H1 (cell line): ENCODE measurements around the gene RNF6. TPM values are rescaled to one million over a fixed set of nuclear protein-coding genes. Genes with fewer than 3 reads are reported as not detected.

ENCODE experiments used
- CTCF ChIA-PET: fragments of 300-600 bp; sonication (Branson Sonifier 250); formaldehyde crosslinking; loops from one replicate; lab custom pipeline; 2021; ENCODE audit not compliant: partially characterized antibody; lab: Charles Lee
- POLR2A ChIA-PET: fragments of 300-600 bp; sonication (Branson Sonifier 250); formaldehyde crosslinking; loops from one replicate; lab custom pipeline; 2021; ENCODE audit warnings: inconsistent platforms; ENCODE audit not compliant: partially characterized antibody; lab: Charles Lee
- DNase-seq, 2 experiments: peaks; one replicate each; pipeline versions ENCODE4 v3.0.0 to v3.0.0-alpha.2; 2010 to 2022; ENCODE audit warnings: low spot score in 2 of 2, low read depth in 1 of 2, mixed read lengths in 1 of 2
- FAIRE-seq: peaks from 2 replicates; lab custom pipeline; 2011; peaks lifted over from hg19 to GRCh38; lab: Jason Lieb, UNC
- H2AFZ ChIP-seq: 2 replicates; pipeline ENCODE4 v1.8.1; 2012; ENCODE audit warnings: low read length, inconsistent platforms
- H2AK5ac ChIP-seq: 2 replicates; pipeline ENCODE4 v1.6.1; 2013; ENCODE audit warnings: low read depth, low read length
- H2BK120ac ChIP-seq: replicated peaks from 2 replicates; pipeline ENCODE3; 2013; ENCODE audit warnings: low read depth, low read length, inconsistent platforms
- H2BK12ac ChIP-seq: 2 replicates; pipeline ENCODE4 v1.6.1; 2013; ENCODE audit warnings: low read depth, low read length
- H2BK15ac ChIP-seq: 2 replicates; pipeline ENCODE4 v1.6.1; 2013; ENCODE audit warnings: low read length
- H2BK20ac ChIP-seq: 2 replicates; pipeline ENCODE4 v1.6.1; 2013; ENCODE audit warnings: low read length
- H2BK5ac ChIP-seq: 2 replicates; pipeline ENCODE4 v1.6.1; 2013; ENCODE audit warnings: low read depth, low read length
- H3K14ac ChIP-seq: 2 replicates; pipeline ENCODE4 v1.6.1; 2013; ENCODE audit warnings: inconsistent platforms; ENCODE audit not compliant: insufficient read length
- H3K18ac ChIP-seq: 2 replicates; pipeline ENCODE4 v1.6.1; 2013; ENCODE audit warnings: low read length; ENCODE audit errors: extremely low read depth
- H3K23ac ChIP-seq: 2 replicates; pipeline ENCODE4 v1.6.1; 2013; ENCODE audit warnings: inconsistent platforms; ENCODE audit not compliant: insufficient read length
- H3K23me2 ChIP-seq: 2 replicates; pipeline ENCODE4 v1.6.1; 2013; ENCODE audit warnings: low read depth, low read length
- H3K27ac ChIP-seq: 2 replicates; pipeline ENCODE4 v1.6.1; 2011; ENCODE audit warnings: low read depth, low read length, inconsistent platforms
- H3K27me3 ChIP-seq, 4 experiments: replicated peaks in 1 of 4; 1 replicate in 1 of 4; 2 replicates in 3 of 4; pipeline versions ENCODE4 v1.6.1 to v1.8.1; 2011 to 2013; ENCODE audit warnings: low read length in 3 of 4, mild to moderate bottlenecking in 3 of 4, inconsistent platforms in 2 of 4, mixed read lengths in 2 of 4, moderate library complexity in 1 of 4; ENCODE audit not compliant: control insufficient read depth in 3 of 4, insufficient read depth in 3 of 4; ENCODE audit errors: extremely low read depth in 1 of 4
- H3K36me3 ChIP-seq, 4 experiments: 2 replicates each; pipeline versions ENCODE4 v1.6.1 to v1.8.1; 2011 to 2013; ENCODE audit warnings: mild to moderate bottlenecking in 4 of 4, low read length in 3 of 4, moderate library complexity in 2 of 4, control low read depth in 1 of 4, inconsistent platforms in 1 of 4; ENCODE audit not compliant: insufficient read depth in 4 of 4, control insufficient read depth in 2 of 4
- H3K4ac ChIP-seq: replicated peaks from 2 replicates; pipeline ENCODE3; 2013; ENCODE audit warnings: low read length, low read depth, mixed read lengths, inconsistent platforms; ENCODE audit not compliant: insufficient read length
- H3K4me1 ChIP-seq, 4 experiments: replicated peaks in 1 of 4; 1 replicate in 1 of 4; 2 replicates in 3 of 4; pipeline versions ENCODE4 v1.6.1 to v1.8.1; 2011 to 2013; ENCODE audit warnings: low read length in 3 of 4, inconsistent platforms in 2 of 4, mixed read lengths in 1 of 4; ENCODE audit not compliant: insufficient read depth in 4 of 4, control insufficient read depth in 3 of 4
- H3K4me2 ChIP-seq, 2 experiments: 2 replicates each; pipeline versions ENCODE4 v1.6.1 to v1.8.1; 2011 to 2013; ENCODE audit warnings: low read depth in 2 of 2, low read length in 2 of 2, control low read depth in 1 of 2, inconsistent platforms in 1 of 2, mild to moderate bottlenecking in 1 of 2; ENCODE audit not compliant: insufficient read depth in 1 of 2
- H3K4me3 ChIP-seq, 4 experiments: fragments of 200-600, 300-600 bp in 1 of 4; sonication (generic), shearing (Covaris generic), sonication (Bioruptor Twin) in 1 of 4; 2 replicates each; pipeline versions ENCODE4 v1.5.1 to v1.8.1; 2011 to 2016; ENCODE audit warnings: low read length in 4 of 4, low read depth in 3 of 4, control low read depth in 2 of 4, inconsistent platforms in 2 of 4, mild to moderate bottlenecking in 2 of 4, mixed read lengths in 1 of 4, moderate library complexity in 1 of 4; ENCODE audit not compliant: insufficient read depth in 2 of 4; ENCODE audit errors: extremely low read depth in 1 of 4
- H3K56ac ChIP-seq: replicated peaks from 2 replicates; pipeline ENCODE3; 2013; ENCODE audit warnings: low read depth, mild to moderate bottlenecking, mixed read lengths, low read length, inconsistent platforms; ENCODE audit not compliant: insufficient read length
- H3K79me1 ChIP-seq: 2 replicates; pipeline ENCODE4 v1.6.1; 2013; ENCODE audit warnings: low read depth, low read length, control low read depth
- H3K79me2 ChIP-seq, 2 experiments: 2 replicates each; pipeline versions ENCODE4 v1.6.1 to v1.8.1; 2012 to 2013; ENCODE audit warnings: low read length in 2 of 2, mild to moderate bottlenecking in 2 of 2, inconsistent platforms in 1 of 2; ENCODE audit not compliant: insufficient read depth in 2 of 2, control insufficient read depth in 1 of 2
- H3K9ac ChIP-seq, 4 experiments: replicated peaks in 1 of 4; 1 replicate in 1 of 4; 2 replicates in 3 of 4; pipeline versions ENCODE4 v1.6.1 to v1.8.1; 2011 to 2013; ENCODE audit warnings: low read depth in 3 of 4, low read length in 3 of 4, control low read depth in 2 of 4, mild to moderate bottlenecking in 2 of 4, moderate library complexity in 2 of 4, inconsistent platforms in 1 of 4; ENCODE audit errors: extremely low read depth in 1 of 4
- H3K9me3 ChIP-seq, 2 experiments: 2 replicates each; pipeline versions ENCODE4 v1.6.1 to v1.8.1; 2012 to 2013; ENCODE audit warnings: mild to moderate bottlenecking in 2 of 2, moderate library complexity in 2 of 2, control low read depth in 1 of 2, inconsistent platforms in 1 of 2, low read depth in 1 of 2, low read length in 1 of 2, mixed read lengths in 1 of 2; ENCODE audit not compliant: insufficient read depth in 2 of 2
- H4K20me1 ChIP-seq, 2 experiments: replicated peaks in 1 of 2; 2 replicates each; pipeline versions ENCODE3 to v1.8.1; 2011 to 2013; ENCODE audit warnings: inconsistent platforms in 2 of 2, low read length in 2 of 2, mild to moderate bottlenecking in 1 of 2; ENCODE audit not compliant: insufficient read depth in 2 of 2, control insufficient read depth in 1 of 2
- H4K5ac ChIP-seq: 2 replicates; pipeline ENCODE4 v1.6.1; 2013; ENCODE audit warnings: low read length, low read depth, mixed read lengths, inconsistent platforms; ENCODE audit not compliant: insufficient read length
- H4K8ac ChIP-seq: 2 replicates; pipeline ENCODE4 v1.8.0; 2013; ENCODE audit warnings: mild to moderate bottlenecking, moderate library complexity, low read length, inconsistent platforms; ENCODE audit not compliant: insufficient read depth; ENCODE audit errors: extremely low read depth
- H4K91ac ChIP-seq: replicated peaks from 2 replicates; pipeline ENCODE3; 2013; ENCODE audit warnings: low read length, mixed read lengths, inconsistent platforms; ENCODE audit not compliant: insufficient read length
- POLR2AphosphoS5 ChIP-seq: IDR thresholded peaks from 2 replicates; pipeline ENCODE4 v1.6.1; 2011; ENCODE audit warnings: low read depth, low read length
- WGBS, 2 experiments: shearing (Covaris generic) in 1 of 2; methylation state at CpG; one replicate each; pipeline versions ENCODE4 v1.1.6 to v1.1.7; 2013 to 2015; ENCODE audit warnings: low lambda C conversion rate in 2 of 2, mixed read lengths in 2 of 2, inconsistent platforms in 1 of 2, low coverage in 1 of 2, missing lambda C conversion rate in 1 of 2; ENCODE audit not compliant: insufficient replicate concordance in 2 of 2, insufficient coverage in 1 of 2, insufficient read length in 1 of 2; ENCODE audit errors: extremely low coverage in 1 of 2, missing lambda C conversion rate in 1 of 2; 5-methylcytosine and 5-hydroxymethylcytosine counted together
- polyA plus RNA-seq, 7 experiments: library from polyadenylated mRNA; depleted of rRNA in 3 of 7; stranded (reverse) in 5 of 7; unstranded in 2 of 7; fragments of >200 nt in 5 of 7; fragments of 200-250 nt in 2 of 7; gene quantifications; 1 replicate in 5 of 7; 2 replicates in 1 of 7; 4 replicates in 1 of 7; pipeline versions ENCODE4 v1.2.1 to v1.2.3, GENCODE V29; 2011 to 2013; ENCODE audit warnings: missing spikeins in 2 of 7, mixed read lengths in 2 of 7
- total RNA-seq: library from RNA; stranded (reverse); fragmentation: NEBNext Ultra II Directional; extraction: Animal tissue kit (Norgen Biotek cat#: 25700); gene quantifications from 2 replicates; pipeline ENCODE4 v1.2.1, GENCODE V29; 2021
- TF ChIP-seq, protein P1 (sequence below): IDR thresholded peaks from 2 replicates; pipeline ENCODE4 v1.6.1; 2011; ENCODE audit warnings: low read depth, mild to moderate bottlenecking, low read length; ENCODE audit not compliant: insufficient read depth

Gene RNF6
- total and polyA plus RNA-seq, 2 of the 8 experiments (the other 6 are each of a cell fraction or from before 2014, with no cell fraction given) = 4.0 to 13.8 TPM

DNA sequence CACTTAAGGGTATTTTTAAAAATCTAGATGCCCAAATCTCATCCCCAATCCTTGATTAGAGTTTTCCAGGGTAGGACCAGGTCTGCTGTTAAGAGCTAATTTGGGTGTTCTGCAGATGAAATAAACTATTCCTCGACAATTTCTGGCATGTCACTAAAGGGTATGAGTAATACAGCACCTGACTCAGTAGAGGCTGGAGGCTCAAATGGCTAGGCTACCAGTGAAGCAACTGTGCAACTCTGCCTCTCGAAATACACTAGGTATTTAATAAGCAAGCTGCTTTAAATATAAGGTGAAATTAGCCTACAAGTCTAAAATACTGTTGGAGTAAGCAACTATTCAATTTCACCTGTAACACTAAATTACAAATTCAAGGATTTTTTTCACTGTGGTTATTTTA is 1.5 kb downstream of the RNF6 start:
- Histone ChIP-seq H3K36me3 (peaks cover 0 to 26% (median 19%) of the 10 kb centered on the region in 4 experiments; a peak in 6 of 8 replicates), H3K27ac (no peak overlapping the region), H3K23ac (no peak overlapping the region), H2BK5ac (no peak overlapping the region), H3K79me2 (peaks cover 0 to 7% of the 10 kb centered on the region in 2 experiments; a peak in 2 of 4 replicates), H2AK5ac (no peak overlapping the region), H2BK15ac (no peak overlapping the region), H4K8ac (no peak overlapping the region), H3K4ac (no peak overlapping the region), H4K20me1 (no peaks in the 10 kb centered on the region), H3K4me2 (peak overlapping the region; percentile 82 to 92; a peak in 3 of 4 replicates), H3K79me1 (no peaks in the 10 kb centered on the region), H4K5ac (no peak overlapping the region), H2BK12ac (no peak overlapping the region), H2BK120ac (no peak overlapping the region), H3K56ac (no peak overlapping the region), H2BK20ac (no peak overlapping the region), H3K9me3 (no peaks in the 10 kb centered on the region), H3K27me3 (no peaks in the 10 kb centered on the region), H3K14ac (no peak overlapping the region), H3K23me2 (peaks cover 6% of the 10 kb centered on the region; the same call in 1 of the 2 replicates), H3K4me3 (peak overlapping the region in 1 of 4 experiments; percentile 87; a peak in 2 of 8 replicates), H3K4me1 (peaks cover 0 to 2% (median 0%) of the 10 kb centered on the region in 4 experiments; a peak in 2 of 7 replicates), H3K18ac (no peak overlapping the region), H4K91ac (no peak overlapping the region), H3K9ac (no peak overlapping the region), H2AFZ (no peak overlapping the region)
- no peak for TF ChIP-seq POLR2AphosphoS5
- TF ChIP-seq, protein P1, sequence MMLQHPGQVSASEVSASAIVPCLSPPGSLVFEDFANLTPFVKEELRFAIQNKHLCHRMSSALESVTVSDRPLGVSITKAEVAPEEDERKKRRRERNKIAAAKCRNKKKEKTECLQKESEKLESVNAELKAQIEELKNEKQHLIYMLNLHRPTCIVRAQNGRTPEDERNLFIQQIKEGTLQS = no peak
- WGBS, 2 experiments = 93% methylated on average over 2 of the region's 2 CpGs; no CpG with 5 or more reads in 1 of the 2 experiments
- ChIA-PET CTCF (interaction anchor here (1.1 to 1.2 kb wide), 2 partner anchors 18 to 275 kb away, joined by 3 to 4 read pairs; no protein-coding TSS in a partner anchor), POLR2A (interaction anchor here (2.9 kb wide), 1 partner anchor 16 kb away, joined by 7 read pairs; no protein-coding TSS in a partner anchor)
- FAIRE-seq = no peak
- DNase-seq = no peak
